K562 (cell line): ENCODE measurements around the gene RCE1. TPM values are rescaled to one million over a fixed set of nuclear protein-coding genes. Genes with fewer than 3 reads are reported as not detected.

Source experiments
- ATAC-seq: fragments of 200-7000 bp; cut with Tn5 transposase; 3 replicates; pipeline ENCODE4 v1.9.1; 2020; ENCODE audit warnings: moderate library complexity
- BruUV-seq: library from RNA; stranded (reverse); fragments of 400-500 nt; replicated peaks from 2 replicates; lab custom pipeline; 2021; lab: Mats Ljungman, UMichigan
- CTCF ChIA-PET: fragments of 300-600 bp; formaldehyde crosslinking; extraction: SDS; loops from one replicate; lab custom pipeline; 2021; ENCODE audit warnings: low intra/inter-chr PET ratio; lab: Yijun Ruan, JAX
- POLR2A ChIA-PET: fragments of 300-600, 350-650 bp; sonication (Branson Sonifier 250); formaldehyde crosslinking; extraction: SDS; loops from one replicate; lab custom pipeline; 2021; ENCODE audit warnings: antibody characterized with exemption, inconsistent platforms; lab: Yijun Ruan, JAX
- DNase-seq, 4 experiments: peaks; one replicate each; pipeline versions ENCODE4 v3.0.0 to v3.0.0-alpha.2; 2011 to 2018; ENCODE audit warnings: low spot score in 3 of 4, mixed read lengths in 3 of 4; ENCODE audit errors: extremely low read depth in 1 of 4
- FAIRE-seq: peaks from 2 replicates; lab custom pipeline; 2011; peaks lifted over from hg19 to GRCh38; lab: Jason Lieb, UNC
- H2AFZ ChIP-seq: 2 replicates; pipeline ENCODE4 v1.6.0; 2011; ENCODE audit warnings: low read depth, low read length, control low read depth, inconsistent platforms
- H3K27ac ChIP-seq: fragments of 200-600 bp; 3 replicates; pipeline ENCODE4 v1.8.0; 2011; ENCODE audit warnings: low read depth, mild to moderate bottlenecking, control low read depth, inconsistent platforms, low read length, moderate library complexity, mixed read lengths; ENCODE audit errors: extremely low read depth
- H3K27me3 ChIP-seq, 2 experiments: fragments of 300-600 bp in 1 of 2; 2 replicates in 1 of 2; 3 replicates in 1 of 2; pipeline versions ENCODE4 v1.6.0 to v1.8.0; 2011; ENCODE audit warnings: inconsistent platforms in 2 of 2, low read length in 2 of 2, mild to moderate bottlenecking in 1 of 2, mixed read lengths in 1 of 2, moderate library complexity in 1 of 2; ENCODE audit not compliant: control insufficient read depth in 2 of 2, insufficient read depth in 2 of 2
- H3K36me3 ChIP-seq: fragments of 300-600 bp; 3 replicates; pipeline ENCODE4 v1.8.0; 2011; ENCODE audit warnings: mild to moderate bottlenecking, low read length, inconsistent platforms; ENCODE audit not compliant: control insufficient read depth, insufficient read depth
- H3K4me1 ChIP-seq, 2 experiments: fragments of 200-600 bp in 1 of 2; replicated peaks in 1 of 2; 2 replicates in 1 of 2; 3 replicates in 1 of 2; pipeline versions ENCODE4 v1.5.1 to v1.8.0; 2011; ENCODE audit warnings: inconsistent platforms in 2 of 2, low read length in 2 of 2, mild to moderate bottlenecking in 1 of 2, mixed read lengths in 1 of 2, moderate library complexity in 1 of 2; ENCODE audit not compliant: control insufficient read depth in 2 of 2, insufficient read depth in 2 of 2
- H3K4me2 ChIP-seq: 2 replicates; pipeline ENCODE4 v1.6.1; 2011; ENCODE audit warnings: low read length, control low read depth, inconsistent platforms, mixed read lengths; ENCODE audit not compliant: insufficient read depth
- H3K4me3 ChIP-seq: fragments of 200-600 bp; sonication (generic), shearing (Covaris generic); 2 replicates; pipeline ENCODE4 v1.5.1; 2016; ENCODE audit warnings: control low read depth, inconsistent platforms
- H3K79me2 ChIP-seq: fragments of 200-600 bp; 3 replicates; pipeline ENCODE4 v1.8.0; 2011; ENCODE audit warnings: low read length, inconsistent platforms; ENCODE audit not compliant: control insufficient read depth, insufficient read depth
- H3K9ac ChIP-seq, 2 experiments: 2 replicates each; pipeline versions ENCODE4 v1.6.0 to v1.6.1; 2011; ENCODE audit warnings: low read depth in 2 of 2, low read length in 2 of 2, control low read depth in 1 of 2, inconsistent platforms in 1 of 2, mild to moderate bottlenecking in 1 of 2, mixed read lengths in 1 of 2; ENCODE audit not compliant: insufficient read depth in 1 of 2
- H3K9me1 ChIP-seq: one replicate; pipeline ENCODE4 v1.6.0; 2011; ENCODE audit warnings: inconsistent platforms, mild to moderate bottlenecking, low read length, moderate library complexity; ENCODE audit not compliant: control insufficient read depth, insufficient read depth
- H3K9me3 ChIP-seq: replicated peaks from 2 replicates; pipeline ENCODE4 v1.5.1; 2011; ENCODE audit warnings: low read depth, low read length, inconsistent platforms; ENCODE audit not compliant: control insufficient read depth, insufficient read depth
- H4K20me1 ChIP-seq: replicated peaks from 2 replicates; pipeline ENCODE4 v1.6.1; 2011; ENCODE audit warnings: low read length, inconsistent platforms, mixed read lengths; ENCODE audit not compliant: control insufficient read depth, insufficient read depth
- BRD9 ChIP-seq: fragments of 450-650 bp; IDR thresholded peaks from 2 replicates; pipeline ENCODE4 v1.6.1; 2018; ENCODE audit warnings: low read depth; ENCODE audit not compliant: partially characterized antibody
- CREM ChIP-seq: IDR thresholded peaks from 2 replicates; pipeline ENCODE4 v1.6.1; 2014; ENCODE audit warnings: antibody characterized with exemption, low read depth
- CSDE1 ChIP-seq, 2 experiments: fragments of 450-650 bp; IDR thresholded peaks; 2 replicates each; pipeline ENCODE4 v1.6.1; 2016; ENCODE audit warnings: mild to moderate bottlenecking in 1 of 2
- HOXB6 ChIP-seq: fragments of 250-450 bp; sonication (Bioruptor Pico); IDR thresholded peaks from 2 replicates; pipeline ENCODE4 v1.5.1; 2022; ENCODE audit warnings: mild to moderate bottlenecking, borderline replicate concordance
- MECOM ChIP-seq: fragments of 250-450 bp; sonication (Bioruptor Pico); IDR thresholded peaks from 2 replicates; pipeline ENCODE4 v1.8.0; 2022; ENCODE audit warnings: inconsistent platforms
- NR4A1 ChIP-seq, 2 experiments: fragments of 250-450 bp in 1 of 2; fragments of 450-650 bp in 1 of 2; sonication (Bioruptor Pico) in 1 of 2; IDR thresholded peaks; 2 replicates each; pipeline versions ENCODE4 v1.4.0 to v1.6.1; 2016 to 2020; ENCODE audit warnings: mild to moderate bottlenecking in 2 of 2, missing compliant biosample characterization in 1 of 2, missing genetic modification characterization in 1 of 2, moderate library complexity in 1 of 2
- RBM17 ChIP-seq: fragments of 200-400 bp; formaldehyde crosslinking; IDR thresholded peaks from 2 replicates; pipeline ENCODE4 v1.6.1; 2017; ENCODE audit warnings: low read depth, mild to moderate bottlenecking, low read length, borderline replicate concordance
- SFPQ ChIP-seq: fragments of 200-400 bp; formaldehyde crosslinking; IDR thresholded peaks from 2 replicates; pipeline ENCODE4 v1.6.1; 2017; ENCODE audit warnings: mild to moderate bottlenecking, low read depth, low read length, moderate library complexity
- SMAD4 ChIP-seq: fragments of 250-450 bp; sonication (Bioruptor Pico); conservative IDR thresholded peaks from 2 replicates; pipeline ENCODE4 v1.8.0; 2021; ENCODE audit warnings: inconsistent platforms, mild to moderate bottlenecking, moderate library complexity
- SMARCA4 ChIP-seq: fragments of 450-650 bp; IDR thresholded peaks from 2 replicates; pipeline ENCODE4 v1.6.1; 2016
- TEAD2 ChIP-seq: fragments of 450-650 bp; IDR thresholded peaks from 2 replicates; pipeline ENCODE4 v1.6.1; 2016; ENCODE audit warnings: missing genetic modification characterization, control low read depth, missing compliant biosample characterization
- XRCC3 ChIP-seq: fragments of 450-650 bp; IDR thresholded peaks from 2 replicates; pipeline ENCODE4 v1.6.1; 2017; ENCODE audit warnings: mild to moderate bottlenecking, moderate library complexity
- ZBTB8A ChIP-seq: fragments of 450-650 bp; IDR thresholded peaks from 2 replicates; pipeline ENCODE4 v1.6.1; 2018; ENCODE audit warnings: mild to moderate bottlenecking, moderate library complexity; ENCODE audit not compliant: partially characterized antibody
- ZNF217 ChIP-seq: sonication (generic); formaldehyde crosslinking; IDR thresholded peaks from 2 replicates; pipeline ENCODE4 v1.8.0; 2022; ENCODE audit warnings: mild to moderate bottlenecking, missing genetic modification reagents
- ZNF583 ChIP-seq: fragments of 250-450 bp; sonication (Bioruptor Pico); IDR thresholded peaks from 2 replicates; pipeline ENCODE4 v1.4.0; 2020
- WGBS: fragments of 100-300 bp; shearing (Covaris generic); methylation state at CpG from one replicate; pipeline ENCODE4 v1.1.6; 2016; ENCODE audit warnings: low coverage, mixed read lengths; ENCODE audit not compliant: insufficient coverage; ENCODE audit errors: missing lambda C conversion rate; 5-methylcytosine and 5-hydroxymethylcytosine counted together
- in situ Hi-C: fragments of 300-500 bp; cut with MboI; formaldehyde crosslinking; loops from 4 replicates; pipeline ENCODE4 v1.15.0; 2018; ENCODE audit warnings: inconsistent platforms, mixed read lengths
- intact Hi-C: fragments of 100-400 bp; cut with micrococcal nuclease; formaldehyde crosslinking; loops from 2 replicates; pipeline ENCODE4 v1.14.2; 2022
- polyA plus RNA-seq, 8 experiments: library from polyadenylated mRNA; depleted of rRNA in 4 of 8; stranded (reverse) in 5 of 8; unstranded in 3 of 8; fragments of >200 nt; fragmentation: Nextera tagmentation in 2 of 8; fragmentation: Illumina TruSeq in 1 of 8; extraction: Ambion mirVana in 2 of 8; extraction: Trizol in 1 of 8; gene quantifications; 2 replicates each; pipeline versions ENCODE4 v1.2.1 to v1.2.3, GENCODE V29; 2011 to 2014; ENCODE audit warnings: inconsistent platforms in 1 of 8, missing spikeins in 1 of 8
- total RNA-seq, 7 experiments: library from RNA; depleted of rRNA in 6 of 7; stranded (reverse); fragments of >200 nt in 6 of 7; fragmentation: Illumina TruSeq in 2 of 7; extraction: Trizol in 2 of 7; gene quantifications; 2 replicates each; pipeline versions ENCODE4 v1.2.1 to v1.2.3, GENCODE V29; 2011 to 2021; ENCODE audit warnings: low replicate concordance in 1 of 7
- TF ChIP-seq, protein P1 (sequence below): fragments of 450-650 bp; IDR thresholded peaks from 2 replicates; pipeline ENCODE4 v1.6.1; 2017; ENCODE audit warnings: antibody characterized with exemption
- TF ChIP-seq, protein P2 (sequence below): sonication (generic); formaldehyde crosslinking; IDR thresholded peaks from 2 replicates; pipeline ENCODE4 v1.8.0; 2022; ENCODE audit warnings: mild to moderate bottlenecking, missing genetic modification reagents

RCE1 gene
- total and polyA plus RNA-seq, 9 of the 15 experiments (the other 6 are each of a cell fraction or from before 2014, with no cell fraction given), result 0.75 to 41.5 (median 15.1) TPM

GRCh38 chr11:66883016-66883965 is 40.0 kb downstream of the RCE1 start:
- DNase-seq (peak; percentile 64 to 78 (median 64)), FAIRE-seq (peak; percentile 74), ATAC-seq (peak; percentile 86)
- H3K36me3 ChIP-seq, result 0 out of 3 replicates have a peak, but pooled peaks cover 4% of the 10 kb centered on the region
- no peaks in the 10 kb centered on the region for H3K9me1 ChIP-seq
- peak overlapping the region; percentile 55 for H2AFZ ChIP-seq
- H3K27ac ChIP-seq, result no peak overlapping the region
- H3K9me3 ChIP-seq, result no peaks in the 10 kb centered on the region
- no TSS peak for BruUV-seq
- H3K4me3 ChIP-seq, result no peak overlapping the region
- in situ Hi-C loops, result no loop called here
- H3K9ac ChIP-seq, result peak overlapping the region in 1 of 2 experiments; percentile 68; a peak in 2 of 4 replicates
- CTCF ChIA-PET, result interaction anchor here (0.6 to 2.6 kb wide), 4 partner anchors 49 to 191 kb away, joined by 3 to 18 read pairs (median 3); partner anchors contain the start of gene SYT12
- H3K4me1 ChIP-seq, result peaks cover 24 to 67% of the 10 kb centered on the region in 2 experiments; a peak in 4 of 5 replicates
- no peaks in the 10 kb centered on the region for H3K27me3 ChIP-seq
- H3K79me2 ChIP-seq, result no peaks in the 10 kb centered on the region
- POLR2A ChIA-PET, result interaction anchor here (0.6 to 1.0 kb wide), 2 partner anchors 13 to 431 kb away, joined by 3 read pairs; no protein-coding TSS in a partner anchor
- H4K20me1 ChIP-seq, result no peaks in the 10 kb centered on the region
- H3K4me2 ChIP-seq, result peak overlapping the region; percentile 22; the same call in 1 of the 2 replicates
- WGBS, result 44% methylated on average over 28 of the region's 29 CpGs
- intact Hi-C loops, result loop anchor here (1.0 to 2.0 kb wide), 2 partner anchors 48 to 189 kb away; no protein-coding TSS in a partner anchor
- TF ChIP-seq CSDE1 (IDR thresholded peaks at IDR 0.05), result no peak
- TF ChIP-seq HOXB6, result no peak
- no peak for TF ChIP-seq SMAD4
- TF ChIP-seq NR4A1 (CRISPR knock-in tag; IDR thresholded peaks at IDR 0.05), result no peak
- no peak for TF ChIP-seq NR4A1 (tag; IDR thresholded peaks at IDR 0.05)
- TF ChIP-seq SMARCA4, result no peak
- TF ChIP-seq, protein P1, sequence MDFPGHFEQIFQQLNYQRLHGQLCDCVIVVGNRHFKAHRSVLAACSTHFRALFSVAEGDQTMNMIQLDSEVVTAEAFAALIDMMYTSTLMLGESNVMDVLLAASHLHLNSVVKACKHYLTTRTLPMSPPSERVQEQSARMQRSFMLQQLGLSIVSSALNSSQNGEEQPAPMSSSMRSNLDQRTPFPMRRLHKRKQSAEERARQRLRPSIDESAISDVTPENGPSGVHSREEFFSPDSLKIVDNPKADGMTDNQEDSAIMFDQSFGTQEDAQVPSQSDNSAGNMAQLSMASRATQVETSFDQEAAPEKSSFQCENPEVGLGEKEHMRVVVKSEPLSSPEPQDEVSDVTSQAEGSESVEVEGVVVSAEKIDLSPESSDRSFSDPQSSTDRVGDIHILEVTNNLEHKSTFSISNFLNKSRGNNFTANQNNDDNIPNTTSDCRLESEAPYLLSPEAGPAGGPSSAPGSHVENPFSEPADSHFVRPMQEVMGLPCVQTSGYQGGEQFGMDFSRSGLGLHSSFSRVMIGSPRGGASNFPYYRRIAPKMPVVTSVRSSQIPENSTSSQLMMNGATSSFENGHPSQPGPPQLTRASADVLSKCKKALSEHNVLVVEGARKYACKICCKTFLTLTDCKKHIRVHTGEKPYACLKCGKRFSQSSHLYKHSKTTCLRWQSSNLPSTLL, result no peak
- TF ChIP-seq TEAD2 (tag), result no peak
- no peak for TF ChIP-seq RBM17
- no peak for TF ChIP-seq ZBTB8A
- TF ChIP-seq BRD9, result no peak
- TF ChIP-seq ZNF583, result no peak
- no peak for TF ChIP-seq XRCC3
- TF ChIP-seq MECOM, result no peak
- TF ChIP-seq ZNF217 (CRISPR knock-in tag), result no peak
- TF ChIP-seq SFPQ, result no peak
- 0 out of 2 replicates have a peak, but pooled peaks have one; percentile 16 for TF ChIP-seq CREM
- TF ChIP-seq, protein P2, sequence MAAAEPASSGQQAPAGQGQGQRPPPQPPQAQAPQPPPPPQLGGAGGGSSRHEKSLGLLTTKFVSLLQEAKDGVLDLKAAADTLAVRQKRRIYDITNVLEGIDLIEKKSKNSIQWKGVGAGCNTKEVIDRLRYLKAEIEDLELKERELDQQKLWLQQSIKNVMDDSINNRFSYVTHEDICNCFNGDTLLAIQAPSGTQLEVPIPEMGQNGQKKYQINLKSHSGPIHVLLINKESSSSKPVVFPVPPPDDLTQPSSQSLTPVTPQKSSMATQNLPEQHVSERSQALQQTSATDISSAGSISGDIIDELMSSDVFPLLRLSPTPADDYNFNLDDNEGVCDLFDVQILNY, result no peak
